ENCODE measurements around the gene SLC51B. TPM values are rescaled to one million over a fixed set of nuclear protein-coding genes. Genes with fewer than 3 reads are reported as not detected.

The SLC51B gene
- total and polyA plus RNA-seq, 10 of the 15 experiments (the other 5 are each of a cell fraction or from before 2014, with no cell fraction given), result 0.05 to 0.17 (median 0.13) TPM; not detected in 7

DNA sequence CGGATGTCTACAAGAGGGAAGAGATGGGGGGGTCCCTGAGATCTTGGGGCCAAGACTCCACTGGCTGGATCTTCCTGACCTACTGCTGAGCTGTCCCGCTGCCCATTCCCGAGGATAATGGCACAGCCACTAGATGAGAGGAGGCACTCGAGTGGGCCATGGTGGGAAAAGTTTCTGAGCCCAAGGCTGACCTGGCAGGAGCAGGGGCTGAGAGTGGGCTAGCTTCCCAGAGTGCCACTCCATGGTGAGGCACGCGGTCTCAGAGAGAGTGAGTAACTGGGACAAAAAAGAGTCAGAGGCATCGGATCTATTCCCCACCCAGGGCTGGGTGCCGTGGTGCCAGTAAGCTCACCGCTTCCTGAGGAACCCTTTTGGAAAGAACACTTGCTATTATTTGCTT lies 10.9 kb downstream of the SLC51B start:
- DNase-seq (ENCODE audit: low read depth, low spot score), result no peak
- BruUV-seq (replicated peaks), result no TSS peak
- no peak overlapping the region for H3K4me2 ChIP-seq (ENCODE audit: control insufficient read depth, insufficient read depth)
- no peak for FAIRE-seq
- SMC1A ChIA-PET (ENCODE audit: uncharacterized antibody, unreplicated experiment), result interaction anchor here (1.1 to 2.7 kb wide), 5 partner anchors 10 to 244 kb away, joined by 3 to 11 read pairs (median 5); no protein-coding TSS in a partner anchor
- no peak overlapping the region for H3K9ac ChIP-seq (ENCODE audit: control insufficient read depth, insufficient read depth, low read length)
- no peaks in the 10 kb centered on the region for H3K4me1 ChIP-seq (ENCODE audit: control insufficient read depth, insufficient read depth, low read length)
- no peak for ATAC-seq
- intact Hi-C loops (cut with micrococcal nuclease; ENCODE audit: unreplicated experiment), result no loop called here
- no peak overlapping the region for H3K27ac ChIP-seq (ENCODE audit: control insufficient read depth, insufficient read depth)
- H3K36me3 ChIP-seq (ENCODE audit: control insufficient read depth in 2 of 2, insufficient read depth in 2 of 2, low read length in 1 of 2), result no peaks in the 10 kb centered on the region
- POLR2A ChIA-PET, result interaction anchor here (1.7 kb wide), 1 partner anchor 13 kb away, joined by 6 read pairs; no protein-coding TSS in a partner anchor
- no peak overlapping the region for H3K4me3 ChIP-seq
- H3K27me3 ChIP-seq (replicated peaks in 1 of 2; ENCODE audit: control insufficient read depth in 2 of 2, insufficient read depth in 2 of 2, low read length in 1 of 2), result no peaks in the 10 kb centered on the region
- in situ Hi-C loops (cut with MboI), result no loop called here
- H3K9me3 ChIP-seq (replicated peaks; ENCODE audit: control insufficient read depth, insufficient read depth, low read length), result no peaks in the 10 kb centered on the region
- RAD21 ChIA-PET (ENCODE audit: unreplicated experiment), result interaction anchor here (0.9 to 3.5 kb wide), 3 partner anchors 22 to 45 kb away, joined by 3 to 15 read pairs (median 5); no protein-coding TSS in a partner anchor
- 58% methylated on average over 9 of the region's 9 CpGs for WGBS (ENCODE audit: insufficient coverage, insufficient replicate concordance, low lambda C conversion rate, missing lambda C conversion rate)
- H3K79me2 ChIP-seq (ENCODE audit: control insufficient read depth, insufficient read depth, low read length), result no peaks in the 10 kb centered on the region
- H2AFZ ChIP-seq (ENCODE audit: control insufficient read depth, low read depth, low read length), result no peak overlapping the region
- TF ChIP-seq RELA (IDR thresholded peaks at IDR 0.05; ENCODE audit: borderline replicate concordance, partially characterized antibody) (no peak), CBFB (IDR thresholded peaks at IDR 0.05; ENCODE audit: low read depth) (no peak), FOS (IDR thresholded peaks at IDR 0.05; ENCODE audit: borderline replicate concordance, extremely low read depth, insufficient read length) (no peak), SREBF2 (IDR thresholded peaks at IDR 0.05; ENCODE audit: low read length) (no peak), ZNF622 (IDR thresholded peaks at IDR 0.05) (no peak), POLR2AphosphoS2 (IDR thresholded peaks at IDR 0.05; ENCODE audit: low read depth, low read length) (no peak)
- TF ChIP-seq, protein P1, sequence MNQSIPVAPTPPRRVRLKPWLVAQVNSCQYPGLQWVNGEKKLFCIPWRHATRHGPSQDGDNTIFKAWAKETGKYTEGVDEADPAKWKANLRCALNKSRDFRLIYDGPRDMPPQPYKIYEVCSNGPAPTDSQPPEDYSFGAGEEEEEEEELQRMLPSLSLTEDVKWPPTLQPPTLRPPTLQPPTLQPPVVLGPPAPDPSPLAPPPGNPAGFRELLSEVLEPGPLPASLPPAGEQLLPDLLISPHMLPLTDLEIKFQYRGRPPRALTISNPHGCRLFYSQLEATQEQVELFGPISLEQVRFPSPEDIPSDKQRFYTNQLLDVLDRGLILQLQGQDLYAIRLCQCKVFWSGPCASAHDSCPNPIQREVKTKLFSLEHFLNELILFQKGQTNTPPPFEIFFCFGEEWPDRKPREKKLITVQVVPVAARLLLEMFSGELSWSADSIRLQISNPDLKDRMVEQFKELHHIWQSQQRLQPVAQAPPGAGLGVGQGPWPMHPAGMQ (IDR thresholded peaks at IDR 0.05; ENCODE audit: borderline replicate concordance), result no peak
- CTCF ChIA-PET, result interaction anchor here (0.5 to 4.1 kb wide), 15 partner anchors 8 to 330 kb away, joined by 3 to 38 read pairs (median 4); no protein-coding TSS in a partner anchor
- H4K20me1 ChIP-seq (ENCODE audit: control insufficient read depth, insufficient read depth), result no peaks in the 10 kb centered on the region
